Measurements from ENCODE around the gene ZNF275. TPM values are rescaled to one million over a fixed set of nuclear protein-coding genes. Genes with fewer than 3 reads are reported as not detected.

Gene ZNF275
- polyA plus RNA-seq, 1 donor from 2014 or later: 6.0 TPM

DNA sequence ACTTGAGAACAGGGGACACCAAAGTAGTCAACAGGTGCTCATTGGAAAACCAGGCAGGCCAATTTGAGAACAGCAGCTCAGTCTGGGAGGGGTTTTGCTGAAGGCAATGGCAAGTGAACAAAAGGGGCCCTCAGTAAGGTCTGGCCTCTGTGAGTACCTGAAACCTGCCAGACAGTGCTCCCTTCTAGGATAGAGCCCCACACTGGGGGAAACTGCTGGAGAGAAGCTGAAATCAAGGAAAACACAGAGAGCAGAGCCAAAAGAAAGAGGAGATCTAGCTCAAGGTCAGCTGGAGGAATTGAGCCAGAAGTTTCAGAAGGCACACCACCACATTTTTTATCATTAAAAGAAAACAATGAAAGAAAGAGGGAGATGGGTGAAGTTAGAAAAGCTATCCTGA lies 39.0 kb downstream of the ZNF275 start:
- Histone ChIP-seq H3K4me3 (ENCODE audit: low read length) (no peak overlapping the region), H4K20me1 (ENCODE audit: insufficient read depth) (no peaks in the 10 kb centered on the region), H3F3A (ENCODE audit: insufficient read depth, low read length, poor library complexity, severe bottlenecking) (no peaks in the 10 kb centered on the region), H3K27ac (ENCODE audit: low read length) (no peak overlapping the region), H3K9me2 (ENCODE audit: insufficient read depth, low read length) (no peaks in the 10 kb centered on the region), H3K79me2 (replicated peaks; ENCODE audit: insufficient read depth, low read length) (no peaks in the 10 kb centered on the region), H3K27me3 (ENCODE audit: insufficient read depth, low read depth, low read length) (no peaks in the 10 kb centered on the region), H3K9ac (ENCODE audit: low read length) (no peak overlapping the region), H3K9me3 (ENCODE audit: low read length) (no peaks in the 10 kb centered on the region), H3K36me3 (ENCODE audit: insufficient read depth, low read length) (no peaks in the 10 kb centered on the region), H3K4me2 (ENCODE audit: low read length) (no peak overlapping the region), H2AFZ (ENCODE audit: low read depth, low read length) (no peak overlapping the region)
- no peak for TF ChIP-seq RAD21 (conservative IDR thresholded peaks at IDR 0.05)
- TF ChIP-seq TAF1 (IDR thresholded peaks at IDR 0.05; ENCODE audit: low read depth): no peak
- no peak for TF ChIP-seq MXI1 (conservative IDR thresholded peaks at IDR 0.05; ENCODE audit: poor library complexity, severe bottlenecking)
- TF ChIP-seq EZH2 (IDR thresholded peaks at IDR 0.05; ENCODE audit: borderline replicate concordance, insufficient read depth, low read length, poor library complexity, severe bottlenecking): no peak
- TF ChIP-seq SMC3 (conservative IDR thresholded peaks at IDR 0.05; ENCODE audit: poor library complexity): no peak
- no peak for TF ChIP-seq CTCF (IDR thresholded peaks at IDR 0.05; ENCODE audit: poor library complexity, severe bottlenecking)
- no peak for TF ChIP-seq POLR2AphosphoS5 (IDR thresholded peaks at IDR 0.05)
- TF ChIP-seq EP300 (conservative IDR thresholded peaks at IDR 0.05; ENCODE audit: poor library complexity, severe bottlenecking): no peak
- no peak for TF ChIP-seq REST (IDR thresholded peaks at IDR 0.05; ENCODE audit: borderline replicate concordance)

DNA sequence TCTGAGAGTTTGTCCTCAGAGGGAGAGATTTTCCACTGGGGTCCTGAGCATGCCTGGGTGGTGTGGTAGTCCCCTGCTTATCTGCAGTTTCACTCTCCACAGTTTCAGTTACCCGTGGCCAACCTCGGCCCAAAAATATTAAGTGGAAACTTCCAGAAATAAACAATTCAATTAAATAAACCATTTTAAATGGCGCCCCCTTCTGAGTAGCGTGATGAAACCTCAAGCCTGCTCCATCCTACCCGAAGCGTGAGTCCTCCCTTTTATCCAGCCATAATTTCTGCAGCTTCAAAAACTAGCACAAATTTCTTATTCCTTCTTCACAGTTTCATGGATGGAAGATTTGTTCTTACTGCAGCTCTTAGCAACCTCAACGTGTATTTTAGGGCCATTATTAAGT lies 40.5 kb downstream of the ZNF275 start:
- no peaks in the 10 kb centered on the region for H3K9me2 ChIP-seq (ENCODE audit: insufficient read depth, low read length)
- H3K27ac ChIP-seq (ENCODE audit: low read length): no peak overlapping the region
- H3K9ac ChIP-seq (ENCODE audit: low read length): no peak overlapping the region
- H3K36me3 ChIP-seq (ENCODE audit: insufficient read depth, low read length): no peaks in the 10 kb centered on the region
- H3K27me3 ChIP-seq (ENCODE audit: insufficient read depth, low read depth, low read length): no peaks in the 10 kb centered on the region
- no peaks in the 10 kb centered on the region for H3F3A ChIP-seq (ENCODE audit: insufficient read depth, low read length, poor library complexity, severe bottlenecking)
- no peaks in the 10 kb centered on the region for H3K9me3 ChIP-seq (ENCODE audit: low read length)
- H3K79me2 ChIP-seq (replicated peaks; ENCODE audit: insufficient read depth, low read length): no peaks in the 10 kb centered on the region
- no peak for TF ChIP-seq POLR2AphosphoS5 (IDR thresholded peaks at IDR 0.05)
- no peaks in the 10 kb centered on the region for H4K20me1 ChIP-seq (ENCODE audit: insufficient read depth)
- H3K4me2 ChIP-seq (ENCODE audit: low read length): no peak overlapping the region
- no peak overlapping the region for H2AFZ ChIP-seq (ENCODE audit: low read depth, low read length)
- H3K4me3 ChIP-seq (ENCODE audit: low read length): no peak overlapping the region

GRCh38 chrX:153375571-153375970 lies 41.6 kb downstream of the ZNF275 start:
- no peaks in the 10 kb centered on the region for H3K9me3 ChIP-seq (ENCODE audit: low read length)
- H3K27ac ChIP-seq (ENCODE audit: low read length): no peak overlapping the region
- no peaks in the 10 kb centered on the region for H3K9me2 ChIP-seq (ENCODE audit: insufficient read depth, low read length)
- TF ChIP-seq EZH2 (IDR thresholded peaks at IDR 0.05; ENCODE audit: borderline replicate concordance, insufficient read depth, low read length, poor library complexity, severe bottlenecking): no peak
- TF ChIP-seq POLR2AphosphoS5 (IDR thresholded peaks at IDR 0.05): no peak
- no peak for TF ChIP-seq EP300 (conservative IDR thresholded peaks at IDR 0.05; ENCODE audit: poor library complexity, severe bottlenecking)
- no peak for TF ChIP-seq RAD21 (conservative IDR thresholded peaks at IDR 0.05)
- TF ChIP-seq MXI1 (conservative IDR thresholded peaks at IDR 0.05; ENCODE audit: poor library complexity, severe bottlenecking): no peak
- no peak for TF ChIP-seq SMC3 (conservative IDR thresholded peaks at IDR 0.05; ENCODE audit: poor library complexity)
- no peak for TF ChIP-seq CTCF (IDR thresholded peaks at IDR 0.05; ENCODE audit: poor library complexity, severe bottlenecking)
- no peak for TF ChIP-seq REST (IDR thresholded peaks at IDR 0.05; ENCODE audit: borderline replicate concordance)
- no peak for TF ChIP-seq TAF1 (IDR thresholded peaks at IDR 0.05; ENCODE audit: low read depth)
- H3K4me3 ChIP-seq (ENCODE audit: low read length): no peak overlapping the region
- H3K4me2 ChIP-seq (ENCODE audit: low read length): no peak overlapping the region
- no peaks in the 10 kb centered on the region for H3K79me2 ChIP-seq (replicated peaks; ENCODE audit: insufficient read depth, low read length)
- H4K20me1 ChIP-seq (ENCODE audit: insufficient read depth): no peaks in the 10 kb centered on the region
- no peaks in the 10 kb centered on the region for H3F3A ChIP-seq (ENCODE audit: insufficient read depth, low read length, poor library complexity, severe bottlenecking)
- H3K36me3 ChIP-seq (ENCODE audit: insufficient read depth, low read length): no peaks in the 10 kb centered on the region
- H3K27me3 ChIP-seq (ENCODE audit: insufficient read depth, low read depth, low read length): no peaks in the 10 kb centered on the region
- H2AFZ ChIP-seq (ENCODE audit: low read depth, low read length): no peak overlapping the region
- no peak overlapping the region for H3K9ac ChIP-seq (ENCODE audit: low read length)
